ENCODE results near the gene MAVS. TPM values are rescaled to one million over a fixed set of nuclear protein-coding genes. Genes with fewer than 3 reads are reported as not detected.
"Not testable (repeated sequence)": the region's sequence is repeated elsewhere in the genome, so short reads cannot be mapped to it uniquely, and the experiment has no call there.

The MAVS gene
- total RNA-seq, 4 donors from 2014 or later: 17.2 to 28.2 (median 27.1) TPM

DNA sequence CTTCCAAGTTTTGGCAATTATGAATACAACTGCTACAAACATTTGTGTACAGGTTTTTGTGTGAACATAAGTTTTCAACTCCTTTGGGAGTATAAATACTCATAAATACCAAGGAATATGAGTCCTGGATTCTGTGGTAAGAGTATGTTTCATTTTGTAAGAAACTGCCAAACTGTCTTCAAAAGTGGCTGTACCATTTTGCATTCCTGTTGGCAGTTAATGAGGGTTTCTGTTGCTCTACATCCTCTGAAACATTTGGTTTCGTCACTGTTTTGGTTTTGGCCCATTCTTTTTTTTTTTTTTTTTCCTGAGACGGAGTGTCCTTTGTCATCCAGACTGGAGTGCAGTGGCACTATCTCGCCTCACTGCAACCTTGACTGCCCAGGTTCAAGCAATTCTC lies 17.8 kb upstream of the MAVS start:
- WGBS, 2 donors: 90 to 91% methylated on average over 3 of the region's 3 CpGs
- DNase-seq (ENCODE audit: low spot score in 2 of 2): no peak
- intact Hi-C loops (cut with DNase I; ENCODE audit: low total_unique reads): no loop called here
- TF ChIP-seq, protein P1, sequence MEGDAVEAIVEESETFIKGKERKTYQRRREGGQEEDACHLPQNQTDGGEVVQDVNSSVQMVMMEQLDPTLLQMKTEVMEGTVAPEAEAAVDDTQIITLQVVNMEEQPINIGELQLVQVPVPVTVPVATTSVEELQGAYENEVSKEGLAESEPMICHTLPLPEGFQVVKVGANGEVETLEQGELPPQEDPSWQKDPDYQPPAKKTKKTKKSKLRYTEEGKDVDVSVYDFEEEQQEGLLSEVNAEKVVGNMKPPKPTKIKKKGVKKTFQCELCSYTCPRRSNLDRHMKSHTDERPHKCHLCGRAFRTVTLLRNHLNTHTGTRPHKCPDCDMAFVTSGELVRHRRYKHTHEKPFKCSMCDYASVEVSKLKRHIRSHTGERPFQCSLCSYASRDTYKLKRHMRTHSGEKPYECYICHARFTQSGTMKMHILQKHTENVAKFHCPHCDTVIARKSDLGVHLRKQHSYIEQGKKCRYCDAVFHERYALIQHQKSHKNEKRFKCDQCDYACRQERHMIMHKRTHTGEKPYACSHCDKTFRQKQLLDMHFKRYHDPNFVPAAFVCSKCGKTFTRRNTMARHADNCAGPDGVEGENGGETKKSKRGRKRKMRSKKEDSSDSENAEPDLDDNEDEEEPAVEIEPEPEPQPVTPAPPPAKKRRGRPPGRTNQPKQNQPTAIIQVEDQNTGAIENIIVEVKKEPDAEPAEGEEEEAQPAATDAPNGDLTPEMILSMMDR (IDR thresholded peaks at IDR 0.05): no peak
- no peak for TF ChIP-seq POLR2A (IDR thresholded peaks at IDR 0.05)
- H3K4me3 ChIP-seq (ENCODE audit: low read depth, poor library complexity, severe bottlenecking): no peak overlapping the region

DNA sequence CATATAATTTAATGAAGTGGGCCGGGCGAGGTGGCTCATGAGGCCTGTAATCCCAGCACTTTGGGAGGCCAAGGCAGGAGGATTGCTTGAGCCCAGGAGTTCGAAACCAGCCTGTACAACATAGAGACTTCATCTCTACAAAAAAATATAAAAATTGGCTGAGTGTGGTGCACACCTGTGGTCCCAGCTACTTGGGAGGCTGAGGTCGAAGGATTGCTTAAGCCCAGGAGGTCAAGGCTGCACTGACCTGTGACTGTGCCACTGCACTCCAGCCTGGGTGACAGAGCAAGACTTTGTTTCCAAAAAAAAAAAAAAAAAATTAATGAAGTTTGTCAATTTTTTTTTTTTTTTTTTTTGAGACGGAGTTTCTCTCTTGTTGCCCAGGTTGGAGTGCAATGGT lies 16.7 kb upstream of the MAVS start:
- DNase-seq (ENCODE audit: low spot score in 2 of 2); intact Hi-C loops (cut with DNase I; ENCODE audit: low total_unique reads); H3K4me3 ChIP-seq (ENCODE audit: low read depth, poor library complexity, severe bottlenecking): not testable (repeated sequence)
- 98 to 99% methylated on average over 5 of the region's 5 CpGs for WGBS, 2 donors

DNA sequence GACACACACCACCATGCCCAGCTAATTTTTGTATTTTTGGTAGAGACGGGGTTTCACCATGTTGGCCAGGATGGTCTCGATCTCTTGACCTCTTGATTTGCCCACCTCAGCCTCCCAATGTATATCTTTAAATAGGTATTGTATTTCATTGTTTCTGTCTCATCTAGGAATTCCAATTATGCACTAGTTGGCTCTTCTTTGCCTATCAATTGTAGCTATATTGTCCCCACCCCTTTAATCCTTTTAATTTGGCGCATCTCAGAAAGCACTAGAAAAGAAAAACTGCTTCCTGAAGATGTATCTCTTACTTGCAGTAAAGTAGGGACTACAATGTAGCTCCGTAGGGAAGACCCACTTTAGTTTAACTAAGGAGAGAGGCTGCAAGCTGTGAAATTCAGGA lies 10.5 kb upstream of the MAVS start:
- intact Hi-C loops (cut with DNase I; ENCODE audit: low total_unique reads): no loop called here

DNA sequence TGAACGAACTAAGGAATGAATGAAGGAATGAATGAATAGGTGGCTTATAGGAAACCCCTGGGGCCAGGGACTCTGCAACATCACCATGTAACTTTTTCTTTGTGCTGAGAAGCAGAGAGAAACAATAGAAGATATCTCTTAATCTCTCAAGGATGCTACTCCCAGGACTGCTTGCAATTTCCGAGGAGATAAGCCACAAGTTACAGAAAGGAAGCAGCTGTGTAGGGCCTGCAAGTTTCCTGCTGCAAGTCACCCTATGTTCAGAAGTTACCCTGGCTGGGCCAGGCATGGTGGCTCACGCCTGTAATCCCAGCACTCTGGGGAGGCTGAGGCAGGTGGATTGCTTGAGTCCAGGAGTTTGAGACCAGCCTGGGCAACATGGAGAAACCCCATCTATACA lies 7.3 kb upstream of the MAVS start:
- 81 to 82% methylated on average over 3 of the region's 3 CpGs for WGBS, 2 donors
- DNase-seq (ENCODE audit: low spot score in 2 of 2): no peak

More for the DNA sequence above, 10.5 kb upstream of the MAVS start:
- 97% methylated on average over 4 of the region's 4 CpGs for WGBS, 2 donors
- TF ChIP-seq, protein P1 (IDR thresholded peaks at IDR 0.05): no peak
- TF ChIP-seq POLR2A (IDR thresholded peaks at IDR 0.05): no peak
- no peak for DNase-seq (ENCODE audit: low spot score in 2 of 2)
- H3K4me3 ChIP-seq (ENCODE audit: low read depth, poor library complexity, severe bottlenecking): no peak overlapping the region

DNA sequence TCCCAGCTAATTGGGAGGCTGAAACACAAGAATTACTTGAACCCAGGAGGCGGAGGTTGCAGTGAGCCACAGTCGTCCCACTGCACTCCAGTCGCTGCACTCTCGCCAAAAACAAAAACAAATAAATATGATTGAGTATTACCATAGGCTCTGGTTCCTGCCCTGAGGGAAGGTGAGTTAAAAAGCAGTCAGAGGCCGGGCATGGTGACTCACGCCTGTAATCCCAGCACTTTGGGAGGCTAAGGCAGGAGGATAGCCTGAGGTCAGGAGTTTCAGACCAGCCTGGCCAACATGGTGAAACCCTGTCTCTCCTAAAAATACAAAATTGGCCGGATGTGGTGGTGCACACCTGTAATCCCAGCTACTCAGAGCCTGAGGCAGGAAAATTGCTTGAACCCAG lies 6.4 kb upstream of the MAVS start:
- intact Hi-C loops (cut with DNase I; ENCODE audit: low total_unique reads); DNase-seq (ENCODE audit: low spot score in 2 of 2); H3K4me3 ChIP-seq (ENCODE audit: low read depth, poor library complexity, severe bottlenecking): not testable (repeated sequence)
- WGBS, 2 donors: 90 to 93% methylated on average over 7 of the region's 7 CpGs

More for the DNA sequence above, 7.3 kb upstream of the MAVS start:
- TF ChIP-seq POLR2A (IDR thresholded peaks at IDR 0.05): no peak
- TF ChIP-seq, protein P1 (IDR thresholded peaks at IDR 0.05): no peak
- no peak overlapping the region for H3K4me3 ChIP-seq (ENCODE audit: low read depth, poor library complexity, severe bottlenecking)
- intact Hi-C loops (cut with DNase I; ENCODE audit: low total_unique reads): no loop called here

DNA sequence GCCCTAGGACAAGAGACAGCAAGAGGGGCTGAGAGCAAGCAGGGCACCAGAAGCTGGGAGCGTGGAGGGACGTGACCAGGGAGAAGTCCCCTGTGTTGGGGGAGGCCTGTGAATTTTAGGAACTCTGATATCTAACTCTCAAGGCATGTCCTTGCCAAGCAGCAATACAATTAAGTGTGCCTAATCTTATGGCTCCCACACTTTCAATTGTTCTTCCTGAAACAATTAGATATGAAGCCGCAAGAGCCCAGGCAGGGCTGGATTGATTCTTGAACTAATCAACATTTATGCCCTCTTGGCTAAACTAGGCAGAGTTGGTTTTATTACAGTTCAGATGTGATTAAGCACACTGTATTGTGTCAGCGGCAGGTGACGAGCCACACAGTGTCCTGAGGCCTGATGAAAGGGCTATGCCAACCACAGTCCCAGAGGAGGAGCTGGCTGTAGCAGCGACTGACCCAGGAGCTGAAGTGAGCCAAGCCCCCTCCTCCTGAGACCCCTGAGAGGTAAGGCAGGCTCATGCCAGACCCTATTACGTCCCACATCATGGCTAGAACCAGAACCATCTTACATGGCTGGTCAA lies 4.2 kb upstream of the MAVS start:
- DNase-seq (ENCODE audit: low spot score in 2 of 2): no peak
- WGBS, 2 donors: 88 to 92% methylated on average over 7 of the region's 7 CpGs
- no peak overlapping the region for H3K4me3 ChIP-seq (ENCODE audit: low read depth, poor library complexity, severe bottlenecking)
- TF ChIP-seq POLR2A (IDR thresholded peaks at IDR 0.05): no peak
- TF ChIP-seq, protein P1 (IDR thresholded peaks at IDR 0.05): no peak
- intact Hi-C loops (cut with DNase I; ENCODE audit: low total_unique reads): no loop called here

DNA sequence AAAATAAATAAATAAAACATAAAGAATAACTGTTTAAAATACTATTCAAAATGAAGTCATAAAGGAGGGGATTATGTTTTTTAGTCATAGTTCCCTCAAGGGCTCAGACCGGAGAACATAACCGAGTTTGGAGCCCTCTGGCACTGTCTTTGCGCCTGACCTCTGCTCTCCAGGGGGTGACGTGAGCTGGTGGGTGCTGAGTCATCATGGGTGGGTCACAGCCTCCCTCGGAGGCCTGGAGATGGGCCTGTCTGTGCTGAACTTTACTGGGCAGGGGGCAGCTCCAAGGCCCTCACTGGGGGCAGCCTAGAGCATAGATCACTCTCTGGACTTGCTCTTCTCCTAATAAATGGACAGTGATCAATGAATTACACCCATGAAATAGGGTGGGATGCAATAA lies 3.1 kb upstream of the MAVS start:
- H3K4me3 ChIP-seq (ENCODE audit: low read depth, poor library complexity, severe bottlenecking): no peak overlapping the region
- DNase-seq (ENCODE audit: low spot score in 2 of 2): no peak
- TF ChIP-seq POLR2A (IDR thresholded peaks at IDR 0.05): no peak
- TF ChIP-seq, protein P1 (IDR thresholded peaks at IDR 0.05): no peak
- intact Hi-C loops (cut with DNase I; ENCODE audit: low total_unique reads): no loop called here
- 34 to 38% methylated on average over 5 of the region's 5 CpGs for WGBS, 2 donors

DNA sequence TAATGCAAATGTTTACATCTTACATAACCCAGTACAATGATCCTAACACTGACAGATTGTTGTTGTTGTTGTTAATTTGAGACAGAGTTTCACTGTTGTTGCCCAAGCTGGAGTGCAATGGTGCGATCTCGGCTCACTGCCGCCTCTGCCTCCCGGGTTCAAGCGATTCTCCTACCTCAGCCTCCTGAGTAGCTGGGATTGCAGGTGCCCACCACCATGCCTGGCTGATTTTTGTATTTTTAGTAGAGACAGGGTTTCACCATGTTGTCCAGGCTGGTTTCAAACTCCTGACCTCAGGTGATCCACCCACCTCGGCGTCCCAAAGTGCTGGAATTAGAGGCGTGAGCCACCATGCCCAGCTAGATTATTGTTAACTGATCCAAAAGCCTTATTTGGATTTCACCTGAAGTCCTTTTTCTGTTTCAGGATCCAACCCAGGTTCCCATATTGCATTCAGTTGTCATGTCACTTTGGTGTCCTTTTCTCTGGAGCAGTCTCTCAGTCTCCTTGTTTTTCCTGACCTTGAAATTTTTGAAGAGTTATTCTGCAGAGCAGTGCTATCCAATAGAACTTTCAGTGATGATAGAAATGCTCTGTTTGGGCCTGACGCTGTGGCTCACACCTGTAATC lies 2.5 kb upstream of the MAVS start:
- WGBS, 2 donors: 88 to 97% methylated on average over 9 of the region's 9 CpGs
- H3K4me3 ChIP-seq (ENCODE audit: low read depth, poor library complexity, severe bottlenecking); DNase-seq (ENCODE audit: low spot score in 2 of 2); intact Hi-C loops (cut with DNase I; ENCODE audit: low total_unique reads): not testable (repeated sequence)
